Choroid plexus epithelial cell (primary cell): ENCODE data around the gene SIPA1.

Experiments used
- DNase-seq: peaks from one replicate; pipeline ENCODE4 v3.0.0-alpha.2; 2010; ENCODE audit warnings: low read depth
- H3K4me3 ChIP-seq: 2 replicates; pipeline ENCODE4 v1.5.1; 2011; ENCODE audit warnings: low read depth, mild to moderate bottlenecking, control low read depth, low read length, moderate library complexity
- CTCF ChIP-seq: conservative IDR thresholded peaks from 2 replicates; pipeline ENCODE4 v1.5.1; 2011; ENCODE audit warnings: low read depth, mild to moderate bottlenecking, control low read depth, inconsistent platforms, low read length, moderate library complexity

The SIPA1 gene

GRCh38 chr11:65651339-65651588 lies 13.4 kb downstream of the SIPA1 start:
- H3K4me3 ChIP-seq, result no peak overlapping the region
- no peak for TF ChIP-seq CTCF
- no peak for DNase-seq

- TF ChIP-seq CTCF, result no peak
- H3K4me3 ChIP-seq, result peak overlapping the region; percentile 62
- DNase-seq, result peak; percentile 45
Measured at GRCh38 chr11:65651589-65652510, 13.9 kb downstream of the SIPA1 start.

DNA sequence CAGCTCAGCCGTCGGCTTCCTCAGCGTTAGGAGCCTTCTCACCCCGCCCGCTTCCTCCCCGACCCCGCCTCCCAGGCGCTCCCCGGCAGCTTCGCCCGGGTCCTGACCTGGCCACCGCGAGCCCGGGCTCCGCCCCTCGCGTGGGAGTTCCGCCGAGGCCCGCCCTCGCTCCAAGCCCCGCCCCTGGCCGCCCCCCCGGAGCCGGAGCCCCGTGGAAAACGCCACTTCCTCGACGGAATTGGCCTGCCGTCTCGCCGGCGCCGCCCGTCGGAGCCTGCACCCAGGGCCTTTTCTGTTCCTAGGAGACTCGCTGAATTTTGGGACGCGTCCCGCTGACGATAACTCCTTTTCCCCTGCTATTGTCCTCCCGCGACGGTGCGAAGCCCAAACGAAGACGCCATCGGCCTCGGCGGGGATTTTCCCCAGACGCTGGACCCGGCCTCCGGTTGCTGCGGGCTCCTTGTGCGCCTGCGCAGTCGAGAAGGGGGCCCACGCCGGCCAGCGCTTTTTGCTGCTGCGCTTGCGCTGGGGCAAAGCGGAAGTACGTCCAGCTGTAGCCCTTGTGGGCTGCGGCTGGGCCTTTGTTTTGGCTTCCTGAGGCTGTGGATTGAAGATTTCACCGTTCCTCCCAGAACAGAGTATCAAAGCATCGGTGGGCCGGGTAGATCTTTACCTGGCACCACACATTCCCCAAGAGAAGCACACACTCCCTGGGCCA lies 14.8 kb downstream of the SIPA1 start:
- TF ChIP-seq CTCF, result peak; percentile 2
- peak; percentile 96 for DNase-seq
- peak overlapping the region; percentile 62 for H3K4me3 ChIP-seq

- peak overlapping the region; percentile 62 for H3K4me3 ChIP-seq
- no peak for TF ChIP-seq CTCF
- DNase-seq, result no peak
Measured at GRCh38 chr11:65653229-65654225, 15.6 kb downstream of the SIPA1 start.

GRCh38 chr11:65654375-65655349 lies 16.8 kb downstream of the SIPA1 start:
- no peak for TF ChIP-seq CTCF
- H3K4me3 ChIP-seq, result no peak overlapping the region
- no peak for DNase-seq
